Endothelial cell of umbilical vein (primary cell): ENCODE data around the gene LRRK2. TPM values are rescaled to one million over a fixed set of nuclear protein-coding genes. Genes with fewer than 3 reads are reported as not detected.

ENCODE experiments used
- BruUV-seq: library from RNA; stranded (reverse); fragments of 400-500 nt; replicated peaks from 2 replicates; lab custom pipeline; 2021; lab: Mats Ljungman, UMichigan
- CTCF ChIA-PET: fragments of 300-600, 350-600 bp; sonication (Branson Sonifier 250); formaldehyde crosslinking; loops from one replicate; lab custom pipeline; 2021; ENCODE audit warnings: antibody characterized with exemption, inconsistent platforms; lab: Charles Lee
- POLR2A ChIA-PET: fragments of 300-600, 350-600 bp; sonication (Branson Sonifier 250); formaldehyde crosslinking; loops from one replicate; lab custom pipeline; 2021; ENCODE audit warnings: antibody characterized with exemption, inconsistent platforms; lab: Charles Lee
- DNase-seq: peaks from one replicate; pipeline ENCODE4 v3.0.0-alpha.2; 2011; ENCODE audit warnings: low read depth, low spot score
- FAIRE-seq: peaks from 2 replicates; lab custom pipeline; 2011; peaks lifted over from hg19 to GRCh38; lab: Jason Lieb, UNC
- H2AFZ ChIP-seq: 2 replicates; pipeline ENCODE4 v1.6.0; 2012; ENCODE audit warnings: low read depth, low read length, control low read depth, inconsistent platforms
- H3K27ac ChIP-seq: 2 replicates; pipeline ENCODE4 v1.5.1; 2011; ENCODE audit warnings: low read depth, mild to moderate bottlenecking, control low read depth, low read length, moderate library complexity; ENCODE audit not compliant: insufficient read depth
- H3K27me3 ChIP-seq, 2 experiments: 2 replicates each; pipeline versions ENCODE4 v1.6.0 to v1.6.1; 2011; ENCODE audit warnings: low read length in 2 of 2, mixed read lengths in 1 of 2; ENCODE audit not compliant: control insufficient read depth in 2 of 2, insufficient read depth in 2 of 2
- H3K36me3 ChIP-seq, 2 experiments: 2 replicates in 1 of 2; 3 replicates in 1 of 2; pipeline ENCODE4 v1.5.1; 2011; ENCODE audit warnings: low read length in 2 of 2, mild to moderate bottlenecking in 1 of 2, moderate library complexity in 1 of 2; ENCODE audit not compliant: control insufficient read depth in 2 of 2, insufficient read depth in 2 of 2; ENCODE audit errors: extremely low read depth in 1 of 2
- H3K4me1 ChIP-seq: 3 replicates; pipeline ENCODE4 v1.5.1; 2011; ENCODE audit warnings: mild to moderate bottlenecking, low read length; ENCODE audit not compliant: control insufficient read depth, insufficient read depth; ENCODE audit errors: extremely low read depth
- H3K4me2 ChIP-seq: 2 replicates; pipeline ENCODE4 v1.6.1; 2011; ENCODE audit warnings: low read length, control low read depth, mixed read lengths; ENCODE audit not compliant: insufficient read depth
- H3K4me3 ChIP-seq, 3 experiments: fragments of 200-600 bp in 1 of 3; sonication (generic), shearing (Covaris generic) in 1 of 3; replicated peaks in 1 of 3; 2 replicates each; pipeline ENCODE4 v1.5.1; 2011 to 2016; ENCODE audit warnings: control low read depth in 3 of 3, low read length in 3 of 3, mild to moderate bottlenecking in 2 of 3, inconsistent platforms in 1 of 3, low read depth in 1 of 3, moderate library complexity in 1 of 3; ENCODE audit not compliant: insufficient read depth in 1 of 3
- H3K79me2 ChIP-seq: 2 replicates; pipeline ENCODE4 v1.6.0; 2012; ENCODE audit warnings: low read length, inconsistent platforms; ENCODE audit not compliant: control insufficient read depth, insufficient read depth
- H3K9ac ChIP-seq: replicated peaks from 2 replicates; pipeline ENCODE3; 2011; ENCODE audit warnings: low read length, control low read depth; ENCODE audit not compliant: insufficient read depth; ENCODE audit errors: extremely low read depth
- H3K9me1 ChIP-seq: replicated peaks from 3 replicates; pipeline ENCODE4 v1.6.0; 2011; ENCODE audit warnings: mild to moderate bottlenecking, low read length; ENCODE audit not compliant: control insufficient read depth, insufficient read depth; ENCODE audit errors: extremely low read depth
- H3K9me3 ChIP-seq: replicated peaks from 2 replicates; pipeline ENCODE4 v1.5.1; 2012; ENCODE audit warnings: low read length, inconsistent platforms; ENCODE audit not compliant: control insufficient read depth, insufficient read depth
- H4K20me1 ChIP-seq: replicated peaks from 2 replicates; pipeline ENCODE3; 2011; ENCODE audit warnings: mild to moderate bottlenecking, low read length; ENCODE audit not compliant: control insufficient read depth, insufficient read depth; ENCODE audit errors: extremely low read depth
- CTCF ChIP-seq, 2 donors: IDR thresholded peaks; 1 replicate in 1 of 2; 2 replicates in 1 of 2; pipeline ENCODE4 v1.5.1; 2011; ENCODE audit warnings: low read length in 2 of 2, mild to moderate bottlenecking in 2 of 2, moderate library complexity in 2 of 2, control low read depth in 1 of 2, inconsistent platforms in 1 of 2, low read depth in 1 of 2; ENCODE audit not compliant: insufficient read depth in 1 of 2; ENCODE audit errors: extremely low read depth in 1 of 2
- EZH2 ChIP-seq: IDR thresholded peaks from 2 replicates; pipeline ENCODE4 v1.6.1; 2012; ENCODE audit warnings: borderline replicate concordance, low read depth, mild to moderate bottlenecking, moderate library complexity, low read length, inconsistent platforms; ENCODE audit not compliant: severe bottlenecking
- FOS ChIP-seq: IDR thresholded peaks from 2 replicates; pipeline ENCODE4 v1.6.1; 2011; ENCODE audit warnings: mild to moderate bottlenecking, low read length, moderate library complexity, borderline replicate concordance; ENCODE audit not compliant: insufficient read depth
- GATA2 ChIP-seq: IDR thresholded peaks from 2 replicates; pipeline ENCODE4 v1.7.0; 2011; ENCODE audit warnings: low read depth, mild to moderate bottlenecking, moderate library complexity, mixed read lengths, low read length; ENCODE audit not compliant: insufficient read length, insufficient read depth
- JUN ChIP-seq: IDR thresholded peaks from 2 replicates; pipeline ENCODE4 v1.6.1; 2011; ENCODE audit warnings: borderline replicate concordance, low read depth; ENCODE audit not compliant: insufficient read length, insufficient read depth
- MAX ChIP-seq: IDR thresholded peaks from 2 replicates; pipeline ENCODE4 v1.6.1; 2011; ENCODE audit not compliant: insufficient read depth, insufficient read length
- MYC ChIP-seq: IDR thresholded peaks from one replicate; pipeline ENCODE4 v1.6.1; 2011; ENCODE audit warnings: mild to moderate bottlenecking, low read depth, low read length
- POLR2A ChIP-seq: IDR thresholded peaks from 2 replicates; pipeline ENCODE4 v1.6.1; 2012; ENCODE audit warnings: low read depth, mild to moderate bottlenecking, control low read depth, low read length
- POLR2AphosphoS5 ChIP-seq: IDR thresholded peaks from 2 replicates; pipeline ENCODE4 v1.6.1; 2012; ENCODE audit warnings: low read depth, mild to moderate bottlenecking, control low read depth, low read length, moderate library complexity; ENCODE audit not compliant: insufficient read depth
- dilution Hi-C: fragments of 300-500 bp; cut with MboI; formaldehyde crosslinking; loops from one replicate; pipeline ENCODE4 v1.15.0; 2019; ENCODE audit warnings: low sequenced_read_pairs; ENCODE audit not compliant: extremely low pct_ligation_motif_present
- intact Hi-C: fragments of 100-400 bp; cut with micrococcal nuclease; formaldehyde crosslinking; loops from one replicate; pipeline ENCODE4 v1.10.0; 2022
- polyA plus RNA-seq, 4 experiments: library from polyadenylated mRNA; depleted of rRNA in 3 of 4; stranded (reverse) in 3 of 4; unstranded in 1 of 4; fragments of >200 nt; gene quantifications; 2 replicates each; pipeline versions ENCODE4 v1.2.1 to v1.2.3, GENCODE V29; 2011 to 2012; ENCODE audit warnings: missing spikeins in 1 of 4
- total RNA-seq: library from RNA; stranded (reverse); gene quantifications from 2 replicates; pipeline ENCODE4 v1.2.3, GENCODE V29; 2021

Gene LRRK2
- total and polyA plus RNA-seq, 2 donors (not counting 3 experiments of a cell fraction or from before 2014, with no cell fraction given) = 0.26 to 2.2 TPM

GRCh38 chr12:40335991-40336390 is 111.2 kb downstream of the LRRK2 start:
- FAIRE-seq (no peak), DNase-seq (no peak)
- no TSS peak for BruUV-seq
- Histone ChIP-seq H3K9me3 (no peaks in the 10 kb centered on the region), H3K36me3 (no peaks in the 10 kb centered on the region), H3K27me3 (no peaks in the 10 kb centered on the region), H3K4me1 (no peaks in the 10 kb centered on the region), H2AFZ (no peak overlapping the region), H3K4me2 (no peak overlapping the region), H3K79me2 (no peaks in the 10 kb centered on the region), H4K20me1 (no peaks in the 10 kb centered on the region), H3K9ac (no peak overlapping the region), H3K9me1 (no peaks in the 10 kb centered on the region), H3K4me3 (no peak overlapping the region), H3K27ac (no peak overlapping the region)
- POLR2A ChIA-PET = no interaction called here
- CTCF ChIA-PET = interaction anchor here (0.6 to 1.5 kb wide), 4 partner anchors 9 to 585 kb away, joined by 3 to 6 read pairs (median 4); no protein-coding TSS in a partner anchor
- dilution Hi-C loops = no loop called here
- TF ChIP-seq FOS (no peak), MYC (no peak), MAX (no peak), CTCF (IDR thresholded peaks at IDR 0.05; ENCODE audit: extremely low read depth in 1 of 2, insufficient read depth in 1 of 2, low read depth in 1 of 2, low read length in 2 of 2) (no peak), JUN (no peak), POLR2A (no peak), POLR2AphosphoS5 (no peak), EZH2 (no peak), GATA2 (no peak)
- intact Hi-C loops = loop anchor here (1.0 to 2.0 kb wide), 2 partner anchors 39 to 585 kb away; no protein-coding TSS in a partner anchor
